Natural killer cell (primary cell): Measurements from ENCODE around the gene SUSD1. TPM values are rescaled to one million over a fixed set of nuclear protein-coding genes. Genes with fewer than 3 reads are reported as not detected.
"Not testable (repeated sequence)": the region's sequence is repeated elsewhere in the genome, so short reads cannot be mapped to it uniquely, and the experiment has no call there.

Experiments used
- ATAC-seq, 3 donors: fragments of 150-1000 bp in 2 of 3; fragments of 200-7000 bp in 1 of 3; cut with Tn5 transposase; 1 replicate in 1 of 3; 2 replicates in 2 of 3; pipeline ENCODE4 v1.10.0; 2021; ENCODE audit warnings: mild to moderate bottlenecking in 2 of 3, moderate library complexity in 2 of 3
- DNase-seq, 2 donors: peaks; one replicate each; pipeline versions ENCODE4 v3.0.0 to v3.0.0-alpha.2; 2013 to 2021; ENCODE audit warnings: mixed read lengths in 1 of 2
- H3K27ac ChIP-seq: one replicate; pipeline ENCODE4 v1.5.1; 2013; ENCODE audit warnings: mild to moderate bottlenecking, low read length
- H3K27me3 ChIP-seq: one replicate; pipeline ENCODE4 v1.6.1; 2013; ENCODE audit warnings: low read length; ENCODE audit not compliant: control insufficient read depth, insufficient read depth
- H3K36me3 ChIP-seq: one replicate; pipeline ENCODE4 v1.6.1; 2013; ENCODE audit warnings: low read length; ENCODE audit not compliant: control insufficient read depth, insufficient read depth
- H3K4me1 ChIP-seq: one replicate; pipeline ENCODE4 v1.6.1; 2013; ENCODE audit warnings: low read length; ENCODE audit not compliant: control insufficient read depth, insufficient read depth
- H3K4me3 ChIP-seq: one replicate; pipeline ENCODE4 v1.5.1; 2013; ENCODE audit warnings: low read length
- H3K9me3 ChIP-seq: one replicate; pipeline ENCODE4 v1.6.1; 2013; ENCODE audit warnings: low read length; ENCODE audit not compliant: control insufficient read depth, insufficient read depth
- H3K27ac Mint-ChIP-seq, 2 donors: one replicate each; pipeline ENCODE4 v1.8.0; 2022; ENCODE audit warnings: mild to moderate bottlenecking in 2 of 2, mixed read lengths in 2 of 2, moderate library complexity in 1 of 2
- H3K27me3 Mint-ChIP-seq, 2 donors: one replicate each; pipeline ENCODE4 v1.8.0; 2022; ENCODE audit warnings: low read depth in 2 of 2, mixed read lengths in 2 of 2
- H3K36me3 Mint-ChIP-seq: one replicate; pipeline ENCODE4 v1.8.0; 2022; ENCODE audit warnings: mixed read lengths
- H3K4me1 Mint-ChIP-seq, 2 donors: one replicate each; pipeline ENCODE4 v1.8.0; 2022; ENCODE audit warnings: mixed read lengths in 2 of 2
- H3K4me3 Mint-ChIP-seq: one replicate; pipeline ENCODE4 v1.8.0; 2022; ENCODE audit warnings: mild to moderate bottlenecking, moderate library complexity, mixed read lengths
- H3K9me3 Mint-ChIP-seq, 2 donors: one replicate each; pipeline ENCODE4 v1.8.0; 2022; ENCODE audit warnings: mixed read lengths in 2 of 2
- CTCF ChIP-seq: fragments of 200-600 bp; IDR thresholded peaks from one replicate; pipeline ENCODE4 v1.8.0; 2022; ENCODE audit warnings: antibody characterized with exemption
- WGBS: methylation state at CpG from one replicate; pipeline ENCODE4 v1.1.7; 2013; ENCODE audit warnings: missing lambda C conversion rate; ENCODE audit not compliant: insufficient coverage; 5-methylcytosine and 5-hydroxymethylcytosine counted together
- intact Hi-C: fragments of 100-400 bp; cut with micrococcal nuclease; formaldehyde crosslinking; loops from one replicate; pipeline ENCODE4 v1.14.2; 2022
- total RNA-seq, 4 donors: library from RNA; stranded (reverse); fragments of 120-200 nt in 1 of 4; gene quantifications; one replicate each; pipeline versions ENCODE4 v1.2.3 to v1.2.4, GENCODE V29; 2013 to 2022

The SUSD1 gene
- total RNA-seq, 3 donors from 2014 or later (not counting 1 experiment from before 2014, with no cell fraction given), result 74.1 to 97.4 (median 86.9) TPM

- DNase-seq (no peak), ATAC-seq (no peak)
- WGBS, result 96% methylated on average over 2 of the region's 2 CpGs
- peaks cover 7% of the 10 kb centered on the region for H3K36me3 Mint-ChIP-seq
- Histone ChIP-seq H3K4me1 (no peaks in the 10 kb centered on the region), H3K27me3 (no peaks in the 10 kb centered on the region), H3K36me3 (peaks cover 27% of the 10 kb centered on the region), H3K9me3 (no peaks in the 10 kb centered on the region), H3K4me3 (no peak overlapping the region), H3K27ac (no peak overlapping the region)
- no peaks in the 10 kb centered on the region for H3K9me3 Mint-ChIP-seq
- no peak for TF ChIP-seq CTCF
- H3K27me3 Mint-ChIP-seq, result no peaks in the 10 kb centered on the region
- no peak overlapping the region for H3K27ac Mint-ChIP-seq
- no peaks in the 10 kb centered on the region for H3K4me1 Mint-ChIP-seq
- no peak overlapping the region for H3K4me3 Mint-ChIP-seq
- intact Hi-C loops, result no loop called here
These were observed 34.2 kb downstream of the SUSD1 start for GRCh38 chr9:112140936-112141335.

GRCh38 chr9:112137066-112137465 lies 38.0 kb downstream of the SUSD1 start:
- H3K4me1 ChIP-seq, result no peaks in the 10 kb centered on the region
- intact Hi-C loops, result no loop called here
- peak overlapping the region in 1 of 2 donors; percentile 37 for H3K27ac Mint-ChIP-seq
- no peaks in the 10 kb centered on the region for H3K27me3 Mint-ChIP-seq
- H3K27ac ChIP-seq, result no peak overlapping the region
- peaks cover 17% of the 10 kb centered on the region for H3K36me3 ChIP-seq
- no peak overlapping the region for H3K4me3 ChIP-seq
- peaks cover 0 to 6% of the 10 kb centered on the region in 2 donors for H3K4me1 Mint-ChIP-seq
- H3K9me3 ChIP-seq, result no peaks in the 10 kb centered on the region
- TF ChIP-seq CTCF, result no peak
- 80% methylated on average over 1 of the region's 3 CpGs for WGBS
- H3K9me3 Mint-ChIP-seq, result no peaks in the 10 kb centered on the region
- H3K4me3 Mint-ChIP-seq, result no peak overlapping the region
- ATAC-seq (no peak), DNase-seq (no peak)
- peaks cover 29% of the 10 kb centered on the region for H3K36me3 Mint-ChIP-seq
- no peaks in the 10 kb centered on the region for H3K27me3 ChIP-seq

GRCh38 chr9:112135706-112136105 lies 39.4 kb downstream of the SUSD1 start:
- peaks cover 14% of the 10 kb centered on the region for H3K36me3 ChIP-seq
- H3K9me3 ChIP-seq, result no peaks in the 10 kb centered on the region
- WGBS, result 93% methylated on average over 3 of the region's 4 CpGs
- H3K27me3 ChIP-seq, result no peaks in the 10 kb centered on the region
- H3K4me3 ChIP-seq, result no peak overlapping the region
- no peak overlapping the region for H3K4me3 Mint-ChIP-seq
- H3K27ac Mint-ChIP-seq, result no peak overlapping the region
- TF ChIP-seq CTCF, result no peak
- H3K4me1 ChIP-seq, result no peaks in the 10 kb centered on the region
- H3K36me3 Mint-ChIP-seq, result peaks cover 29% of the 10 kb centered on the region
- ATAC-seq (no peak), DNase-seq (no peak)
- intact Hi-C loops, result no loop called here
- H3K4me1 Mint-ChIP-seq, result peaks cover 0 to 11% of the 10 kb centered on the region in 2 donors
- no peaks in the 10 kb centered on the region for H3K27me3 Mint-ChIP-seq
- no peaks in the 10 kb centered on the region for H3K9me3 Mint-ChIP-seq
- no peak overlapping the region for H3K27ac ChIP-seq

- DNase-seq, intact Hi-C loops, H3K4me3 ChIP-seq, H3K27me3 ChIP-seq, H3K27me3 Mint-ChIP-seq, H3K4me1 ChIP-seq, H3K27ac ChIP-seq, ATAC-seq, H3K9me3 Mint-ChIP-seq, H3K9me3 ChIP-seq, H3K4me3 Mint-ChIP-seq: not testable (repeated sequence)
- no CpG with 5 or more reads among the region's 1 CpG for WGBS
- peaks cover 34% of the 10 kb centered on the region for H3K36me3 Mint-ChIP-seq
- H3K27ac Mint-ChIP-seq, result peak overlapping the region in 1 of 2 donors; percentile 0
- H3K36me3 ChIP-seq, result peaks cover 10% of the 10 kb centered on the region
- H3K4me1 Mint-ChIP-seq, result peaks cover 3 to 17% of the 10 kb centered on the region in 2 donors
These were observed 41.3 kb downstream of the SUSD1 start for GRCh38 chr9:112133806-112134205.
